Endothelial cell (in vitro differentiated cells): Measurements from ENCODE around the gene ASMT. TPM values are rescaled to one million over a fixed set of nuclear protein-coding genes. Genes with fewer than 3 reads are reported as not detected.
A peak's percentile ranks its signal among the peaks of the same experiment; 100 is the strongest.

ENCODE experiments used
- DNase-seq: peaks from one replicate; pipeline ENCODE4 v3.0.0; 2021; ENCODE audit warnings: low spot score
- H3K27ac Mint-ChIP-seq: one replicate; pipeline ENCODE4 v1.8.0; 2021; ENCODE audit warnings: mixed read lengths, inconsistent platforms; ENCODE audit not compliant: unreplicated experiment
- H3K27me3 Mint-ChIP-seq: one replicate; pipeline ENCODE4 v1.8.0; 2021; ENCODE audit warnings: mild to moderate bottlenecking, moderate library complexity, mixed read lengths, inconsistent platforms; ENCODE audit not compliant: unreplicated experiment
- H3K36me3 Mint-ChIP-seq: one replicate; pipeline ENCODE4 v1.8.0; 2021; ENCODE audit warnings: mild to moderate bottlenecking, low read depth, mixed read lengths, inconsistent platforms; ENCODE audit not compliant: unreplicated experiment
- H3K4me1 Mint-ChIP-seq: one replicate; pipeline ENCODE4 v1.8.0; 2021; ENCODE audit warnings: mild to moderate bottlenecking, mixed read lengths, inconsistent platforms; ENCODE audit not compliant: unreplicated experiment
- H3K4me3 Mint-ChIP-seq: one replicate; pipeline ENCODE4 v1.8.0; 2021; ENCODE audit warnings: mild to moderate bottlenecking, mixed read lengths, inconsistent platforms; ENCODE audit not compliant: unreplicated experiment
- H3K9me3 Mint-ChIP-seq: one replicate; pipeline ENCODE4 v1.8.0; 2021; ENCODE audit warnings: mixed read lengths, inconsistent platforms; ENCODE audit not compliant: unreplicated experiment
- total RNA-seq: library from RNA; stranded (reverse); fragmentation: NEBNext Ultra II Directional; extraction: Animal tissue kit (Norgen Biotek cat#: 25700); gene quantifications from one replicate; pipeline ENCODE4 v1.2.1, GENCODE V29; 2021; ENCODE audit not compliant: unreplicated experiment
- TF ChIP-seq, protein P1 (sequence below): fragments of 200-600 bp; sonication (generic); IDR thresholded peaks from one replicate; pipeline ENCODE4 v1.5.0; 2021; ENCODE audit warnings: antibody characterized with exemption; ENCODE audit not compliant: unreplicated experiment

Gene ASMT
- total RNA-seq, 1 donor from 2014 or later: 0.31 TPM

GRCh38 chrX:1598021-1598875 is 16.6 kb upstream of the ASMT start:
- no peaks in the 10 kb centered on the region for H3K4me1 Mint-ChIP-seq
- no peak for DNase-seq
- H3K36me3 Mint-ChIP-seq: peaks cover 36% of the 10 kb centered on the region
- no peaks in the 10 kb centered on the region for H3K9me3 Mint-ChIP-seq
- H3K27me3 Mint-ChIP-seq: peaks cover 19% of the 10 kb centered on the region
- no peak overlapping the region for H3K4me3 Mint-ChIP-seq
- TF ChIP-seq, protein P1, sequence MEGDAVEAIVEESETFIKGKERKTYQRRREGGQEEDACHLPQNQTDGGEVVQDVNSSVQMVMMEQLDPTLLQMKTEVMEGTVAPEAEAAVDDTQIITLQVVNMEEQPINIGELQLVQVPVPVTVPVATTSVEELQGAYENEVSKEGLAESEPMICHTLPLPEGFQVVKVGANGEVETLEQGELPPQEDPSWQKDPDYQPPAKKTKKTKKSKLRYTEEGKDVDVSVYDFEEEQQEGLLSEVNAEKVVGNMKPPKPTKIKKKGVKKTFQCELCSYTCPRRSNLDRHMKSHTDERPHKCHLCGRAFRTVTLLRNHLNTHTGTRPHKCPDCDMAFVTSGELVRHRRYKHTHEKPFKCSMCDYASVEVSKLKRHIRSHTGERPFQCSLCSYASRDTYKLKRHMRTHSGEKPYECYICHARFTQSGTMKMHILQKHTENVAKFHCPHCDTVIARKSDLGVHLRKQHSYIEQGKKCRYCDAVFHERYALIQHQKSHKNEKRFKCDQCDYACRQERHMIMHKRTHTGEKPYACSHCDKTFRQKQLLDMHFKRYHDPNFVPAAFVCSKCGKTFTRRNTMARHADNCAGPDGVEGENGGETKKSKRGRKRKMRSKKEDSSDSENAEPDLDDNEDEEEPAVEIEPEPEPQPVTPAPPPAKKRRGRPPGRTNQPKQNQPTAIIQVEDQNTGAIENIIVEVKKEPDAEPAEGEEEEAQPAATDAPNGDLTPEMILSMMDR: no peak
- peak overlapping the region; percentile 68 for H3K27ac Mint-ChIP-seq

- TF ChIP-seq, protein P1: no peak
- H3K36me3 Mint-ChIP-seq: peaks cover 37% of the 10 kb centered on the region
- no peak for DNase-seq
- peaks cover 2% of the 10 kb centered on the region for H3K9me3 Mint-ChIP-seq
- H3K4me1 Mint-ChIP-seq: no peaks in the 10 kb centered on the region
- H3K27ac Mint-ChIP-seq: peak overlapping the region; percentile 68
- peaks cover 18% of the 10 kb centered on the region for H3K27me3 Mint-ChIP-seq
- H3K4me3 Mint-ChIP-seq: peak overlapping the region; percentile 81
Measured at GRCh38 chrX:1598876-1599790, 15.7 kb upstream of the ASMT start.

- no peak for DNase-seq
- Mint-ChIP-seq H3K36me3 (peaks cover 40% of the 10 kb centered on the region), H3K27me3 (peaks cover 20% of the 10 kb centered on the region), H3K4me1 (no peaks in the 10 kb centered on the region), H3K9me3 (peaks cover 9% of the 10 kb centered on the region), H3K27ac (no peak overlapping the region), H3K4me3 (no peak overlapping the region)
- TF ChIP-seq, protein P1: no peak
Measured at GRCh38 chrX:1599791-1600405, 15.0 kb upstream of the ASMT start.

GRCh38 chrX:1600406-1601050 is 14.3 kb upstream of the ASMT start:
- TF ChIP-seq, protein P1: no peak
- Mint-ChIP-seq H3K27ac (no peak overlapping the region), H3K9me3 (peaks cover 9% of the 10 kb centered on the region), H3K4me3 (no peak overlapping the region), H3K36me3 (peaks cover 34% of the 10 kb centered on the region), H3K4me1 (no peaks in the 10 kb centered on the region), H3K27me3 (peaks cover 16% of the 10 kb centered on the region)
- no peak for DNase-seq
